Hepatocyte (in vitro differentiated cells): ENCODE measurements around the gene RUNDC3A. TPM values are rescaled to one million over a fixed set of nuclear protein-coding genes. Genes with fewer than 3 reads are reported as not detected.
"Not testable (repeated sequence)": the region's sequence is repeated elsewhere in the genome, so short reads cannot be mapped to it uniquely, and the experiment has no call there.

Experiments used
- DNase-seq: peaks from one replicate; pipeline ENCODE4 v3.0.0-alpha.2; 2016; ENCODE audit warnings: low spot score
- H2AFZ ChIP-seq: fragments of 200-600 bp; sonication (generic); 2 replicates; pipeline ENCODE4 v1.6.0; 2016; ENCODE audit warnings: antibody characterized with exemption, mild to moderate bottlenecking
- H3K27ac ChIP-seq: fragments of 200-600 bp; sonication (generic); 2 replicates; pipeline ENCODE4 v1.5.1; 2016; ENCODE audit warnings: mild to moderate bottlenecking
- H3K27me3 ChIP-seq: fragments of 200-600 bp; sonication (generic); 2 replicates; pipeline ENCODE4 v1.6.1; 2016
- H3K36me3 ChIP-seq: fragments of 200-600 bp; sonication (generic); replicated peaks from 2 replicates; pipeline ENCODE4 v1.5.1; 2016; ENCODE audit warnings: low read depth; ENCODE audit not compliant: insufficient read depth
- H3K4me1 ChIP-seq: fragments of 200-600 bp; sonication (generic); 2 replicates; pipeline ENCODE4 v1.5.1; 2016; ENCODE audit warnings: mild to moderate bottlenecking, moderate library complexity; ENCODE audit not compliant: insufficient read depth
- H3K4me2 ChIP-seq: fragments of 200-600 bp; sonication (generic); 2 replicates; pipeline ENCODE4 v1.6.0; 2016
- H3K4me3 ChIP-seq: fragments of 200-600 bp; sonication (generic); 2 replicates; pipeline ENCODE4 v1.5.1; 2016; ENCODE audit warnings: mild to moderate bottlenecking
- H3K79me2 ChIP-seq: fragments of 200-600 bp; sonication (generic); 2 replicates; pipeline ENCODE4 v1.6.0; 2017; ENCODE audit warnings: mild to moderate bottlenecking
- H3K9me2 ChIP-seq: fragments of 200-600 bp; sonication (generic); replicated peaks from 2 replicates; pipeline ENCODE4 v1.6.0; 2017; ENCODE audit warnings: mild to moderate bottlenecking; ENCODE audit not compliant: insufficient read depth
- H3K9me3 ChIP-seq: fragments of 200-600 bp; sonication (generic); 2 replicates; pipeline ENCODE4 v1.5.1; 2016; ENCODE audit warnings: low read depth, mild to moderate bottlenecking
- H4K20me1 ChIP-seq: fragments of 200-600 bp; sonication (generic); 2 replicates; pipeline ENCODE4 v1.6.0; 2016; ENCODE audit warnings: mild to moderate bottlenecking; ENCODE audit not compliant: insufficient read depth, poor library complexity, severe bottlenecking
- EZH2 ChIP-seq: fragments of 200-600 bp; sonication (generic); IDR thresholded peaks from 2 replicates; pipeline ENCODE4 v1.6.1; 2016; ENCODE audit warnings: antibody characterized with exemption, mild to moderate bottlenecking, borderline replicate concordance
- EZH2phosphoT487 ChIP-seq: fragments of 200-600 bp; sonication (generic); IDR thresholded peaks from one replicate; pipeline ENCODE4 v1.6.1; 2018; ENCODE audit warnings: antibody characterized with exemption, mild to moderate bottlenecking, low read depth, moderate library complexity; ENCODE audit not compliant: unreplicated experiment, severe bottlenecking
- WGBS: methylation state at CpG from one replicate; pipeline ENCODE4 v1.1.6; 2016; ENCODE audit warnings: low lambda C conversion rate; ENCODE audit errors: missing lambda C conversion rate; 5-methylcytosine and 5-hydroxymethylcytosine counted together
- polyA plus RNA-seq: library from polyadenylated mRNA; unstranded; fragments of >200 nt; fragmentation: Nextera tagmentation; extraction: Ambion mirVana; gene quantifications from 2 replicates; pipeline ENCODE4 v1.2.1, GENCODE V29; 2016
- total RNA-seq: library from RNA; depleted of rRNA; stranded (reverse); fragments of >200 nt; gene quantifications from 2 replicates; pipeline ENCODE4 v1.2.3, GENCODE V29; 2014
- TF ChIP-seq, protein P1 (sequence below): fragments of 200-600 bp; sonication (generic); IDR thresholded peaks from 2 replicates; pipeline ENCODE4 v1.5.1; 2016; ENCODE audit warnings: antibody characterized with exemption, mild to moderate bottlenecking; ENCODE audit not compliant: poor library complexity

The RUNDC3A gene
- total and polyA plus RNA-seq, 2 experiments from 2014 or later, result 0.40 to 2.1 TPM

GRCh38 chr17:44346064-44346844, 37.9 kb downstream of the RUNDC3A start:
- TF ChIP-seq, protein P1, sequence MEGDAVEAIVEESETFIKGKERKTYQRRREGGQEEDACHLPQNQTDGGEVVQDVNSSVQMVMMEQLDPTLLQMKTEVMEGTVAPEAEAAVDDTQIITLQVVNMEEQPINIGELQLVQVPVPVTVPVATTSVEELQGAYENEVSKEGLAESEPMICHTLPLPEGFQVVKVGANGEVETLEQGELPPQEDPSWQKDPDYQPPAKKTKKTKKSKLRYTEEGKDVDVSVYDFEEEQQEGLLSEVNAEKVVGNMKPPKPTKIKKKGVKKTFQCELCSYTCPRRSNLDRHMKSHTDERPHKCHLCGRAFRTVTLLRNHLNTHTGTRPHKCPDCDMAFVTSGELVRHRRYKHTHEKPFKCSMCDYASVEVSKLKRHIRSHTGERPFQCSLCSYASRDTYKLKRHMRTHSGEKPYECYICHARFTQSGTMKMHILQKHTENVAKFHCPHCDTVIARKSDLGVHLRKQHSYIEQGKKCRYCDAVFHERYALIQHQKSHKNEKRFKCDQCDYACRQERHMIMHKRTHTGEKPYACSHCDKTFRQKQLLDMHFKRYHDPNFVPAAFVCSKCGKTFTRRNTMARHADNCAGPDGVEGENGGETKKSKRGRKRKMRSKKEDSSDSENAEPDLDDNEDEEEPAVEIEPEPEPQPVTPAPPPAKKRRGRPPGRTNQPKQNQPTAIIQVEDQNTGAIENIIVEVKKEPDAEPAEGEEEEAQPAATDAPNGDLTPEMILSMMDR, result no peak
- TF ChIP-seq EZH2phosphoT487, result no peak
- TF ChIP-seq EZH2, result no peak
- H3K79me2 ChIP-seq, result peaks cover 15% of the 10 kb centered on the region
- 81% methylated on average over 13 of the region's 13 CpGs for WGBS
- no peak overlapping the region for H2AFZ ChIP-seq
- H3K4me2 ChIP-seq, result peak overlapping the region; percentile 89
- H3K9me2 ChIP-seq, result no peaks in the 10 kb centered on the region
- H3K27me3 ChIP-seq, result no peaks in the 10 kb centered on the region
- no peaks in the 10 kb centered on the region for H4K20me1 ChIP-seq
- DNase-seq, result no peak
- H3K36me3 ChIP-seq, result no peaks in the 10 kb centered on the region
- peak overlapping the region; percentile 76 for H3K27ac ChIP-seq
- peak overlapping the region; percentile 70 for H3K4me3 ChIP-seq
- no peaks in the 10 kb centered on the region for H3K4me1 ChIP-seq
- no peaks in the 10 kb centered on the region for H3K9me3 ChIP-seq

GRCh38 chr17:44347206-44348055, 39.0 kb downstream of the RUNDC3A start:
- not testable (repeated sequence) for H3K36me3 ChIP-seq, H3K9me3 ChIP-seq, H3K9me2 ChIP-seq, H3K4me2 ChIP-seq, H3K4me1 ChIP-seq, H3K27me3 ChIP-seq, H2AFZ ChIP-seq, H4K20me1 ChIP-seq, DNase-seq, H3K27ac ChIP-seq, H3K4me3 ChIP-seq
- peaks cover 15% of the 10 kb centered on the region for H3K79me2 ChIP-seq
- 92% methylated on average over 18 of the region's 18 CpGs for WGBS

GRCh38 chr17:44348234-44348987, 40.0 kb downstream of the RUNDC3A start:
- Histone ChIP-seq H3K27ac (no peak overlapping the region), H3K4me3 (no peak overlapping the region), H3K79me2 (peaks cover 15% of the 10 kb centered on the region), H3K9me2 (no peaks in the 10 kb centered on the region), H4K20me1 (no peaks in the 10 kb centered on the region), H3K9me3 (no peaks in the 10 kb centered on the region), H3K27me3 (no peaks in the 10 kb centered on the region), H2AFZ (no peak overlapping the region), H3K4me2 (no peak overlapping the region), H3K36me3 (no peaks in the 10 kb centered on the region), H3K4me1 (peaks cover 4% of the 10 kb centered on the region)
- TF ChIP-seq, protein P1, result no peak
- TF ChIP-seq EZH2, result no peak
- DNase-seq, result no peak
- 90% methylated on average over 9 of the region's 9 CpGs for WGBS

GRCh38 chr17:44348988-44349364, 40.6 kb downstream of the RUNDC3A start:
- DNase-seq, result no peak
- H3K36me3 ChIP-seq, result no peaks in the 10 kb centered on the region
- H3K9me3 ChIP-seq, result no peaks in the 10 kb centered on the region
- H3K27me3 ChIP-seq, result no peaks in the 10 kb centered on the region
- H4K20me1 ChIP-seq, result no peaks in the 10 kb centered on the region
- H3K27ac ChIP-seq, result no peak overlapping the region
- peaks cover 15% of the 10 kb centered on the region for H3K79me2 ChIP-seq
- peaks cover 4% of the 10 kb centered on the region for H3K4me1 ChIP-seq
- no peaks in the 10 kb centered on the region for H3K9me2 ChIP-seq
- no peak overlapping the region for H2AFZ ChIP-seq
- H3K4me2 ChIP-seq, result no peak overlapping the region
- no peak overlapping the region for H3K4me3 ChIP-seq
- TF ChIP-seq EZH2, result no peak
- WGBS, result 91% methylated on average over 6 of the region's 6 CpGs
